OCI-LY7 (cell line): ENCODE results near the gene ZNF599. TPM values are rescaled to one million over a fixed set of nuclear protein-coding genes. Genes with fewer than 3 reads are reported as not detected.

ENCODE experiments used
- BruUV-seq: library from RNA; stranded (reverse); fragments of 400-500 nt; replicated peaks from 2 replicates; lab custom pipeline; 2021; lab: Mats Ljungman, UMichigan
- CTCF ChIA-PET: fragments of 300-600 bp; sonication (Branson Sonifier 250); formaldehyde crosslinking; loops from one replicate; lab custom pipeline; 2022; ENCODE audit warnings: antibody characterized with exemption; ENCODE audit not compliant: unreplicated experiment; lab: Charles Lee
- POLR2A ChIA-PET: fragments of 300-600 bp; sonication (Branson Sonifier 250); formaldehyde crosslinking; loops from one replicate; lab custom pipeline; 2022; ENCODE audit warnings: antibody characterized with exemption; lab: Charles Lee
- DNase-seq: peaks from one replicate; pipeline ENCODE4 v3.0.0-alpha.2; 2015; ENCODE audit warnings: low spot score
- H2AFZ ChIP-seq: fragments of 200-600 bp; sonication (generic), shearing (Covaris generic); 2 replicates; pipeline ENCODE4 v1.6.1; 2014; ENCODE audit warnings: mild to moderate bottlenecking, antibody characterized with exemption, low read length, moderate library complexity
- H3K27ac ChIP-seq: fragments of 200-600 bp; sonication (generic); 2 replicates; pipeline ENCODE4 v1.5.1; 2014; ENCODE audit warnings: mixed run types, low read depth, mild to moderate bottlenecking, moderate library complexity, low read length, inconsistent platforms; ENCODE audit not compliant: poor library complexity, severe bottlenecking
- H3K36me3 ChIP-seq: fragments of 200-600 bp; sonication (generic); 2 replicates; pipeline ENCODE4 v1.6.1; 2014; ENCODE audit warnings: mild to moderate bottlenecking, antibody characterized with exemption, low read length, moderate library complexity, mixed read lengths; ENCODE audit not compliant: insufficient read depth
- H3K4me1 ChIP-seq: fragments of 200-600 bp; sonication (generic); 2 replicates; pipeline ENCODE4 v1.5.1; 2014; ENCODE audit warnings: mild to moderate bottlenecking, low read length; ENCODE audit not compliant: insufficient read depth, poor library complexity, severe bottlenecking
- H3K4me2 ChIP-seq: fragments of 200-600 bp; sonication (generic); 2 replicates; pipeline ENCODE4 v1.6.1; 2014; ENCODE audit warnings: mild to moderate bottlenecking, low read length
- H3K4me3 ChIP-seq: fragments of 200-600 bp; sonication (generic); 2 replicates; pipeline ENCODE4 v1.5.1; 2014; ENCODE audit warnings: mild to moderate bottlenecking, low read depth, low read length; ENCODE audit not compliant: poor library complexity, severe bottlenecking
- H3K79me2 ChIP-seq: fragments of 200-600 bp; sonication (generic); 2 replicates; pipeline ENCODE4 v1.6.1; 2016; ENCODE audit warnings: low read depth, mild to moderate bottlenecking, low read length, moderate library complexity, mixed read lengths; ENCODE audit not compliant: insufficient read depth
- H3K9me2 ChIP-seq: fragments of 200-600 bp; sonication (generic); 2 replicates; pipeline ENCODE4 v1.6.1; 2016; ENCODE audit warnings: mild to moderate bottlenecking, low read length, mixed read lengths; ENCODE audit not compliant: insufficient read depth
- H3K9me3 ChIP-seq: fragments of 200-600 bp; sonication (generic); 2 replicates; pipeline ENCODE4 v1.6.1; 2014; ENCODE audit warnings: mild to moderate bottlenecking, mixed run types, low read length, mixed read lengths
- H4K20me1 ChIP-seq: fragments of 200-600 bp; sonication (generic); 2 replicates; pipeline ENCODE4 v1.6.1; 2014; ENCODE audit warnings: mild to moderate bottlenecking, antibody characterized with exemption, low read length, moderate library complexity, mixed read lengths; ENCODE audit not compliant: insufficient read depth
- CTCF ChIP-seq: fragments of 200-600 bp; sonication (generic); conservative IDR thresholded peaks from 2 replicates; pipeline ENCODE4 v1.5.1; 2014; ENCODE audit warnings: mild to moderate bottlenecking, antibody characterized with exemption, low read length, moderate library complexity, mixed read lengths
- EZH2phosphoT487 ChIP-seq: fragments of 200-600 bp; sonication (generic); IDR thresholded peaks from 2 replicates; pipeline ENCODE4 v1.6.1; 2018; ENCODE audit warnings: low read depth, borderline replicate concordance, mild to moderate bottlenecking, mixed run types, antibody characterized with exemption, low read length, moderate library complexity, mixed read lengths
- intact Hi-C: fragments of 100-400 bp; cut with micrococcal nuclease; formaldehyde crosslinking; loops from one replicate; pipeline ENCODE4 v1.10.0; 2022; ENCODE audit not compliant: unreplicated experiment
- total RNA-seq, 2 experiments: library from RNA; depleted of rRNA in 1 of 2; stranded (reverse); fragments of >200 nt in 1 of 2; shearing (Covaris generic) in 1 of 2; gene quantifications; 2 replicates each; pipeline ENCODE4 v1.2.3, GENCODE V29; 2014 to 2022

The ZNF599 gene
- total RNA-seq, 2 experiments from 2014 or later: 3.0 to 3.3 TPM

- POLR2A ChIA-PET: no interaction called here
- no peak overlapping the region for H2AFZ ChIP-seq
- H3K36me3 ChIP-seq: no peaks in the 10 kb centered on the region
- H3K9me3 ChIP-seq: no peaks in the 10 kb centered on the region
- no peaks in the 10 kb centered on the region for H4K20me1 ChIP-seq
- CTCF ChIA-PET: no interaction called here
- DNase-seq: no peak
- no peak overlapping the region for H3K4me2 ChIP-seq
- peaks cover 8% of the 10 kb centered on the region for H3K4me1 ChIP-seq
- H3K79me2 ChIP-seq: no peaks in the 10 kb centered on the region
- no peak overlapping the region for H3K4me3 ChIP-seq
- H3K27ac ChIP-seq: no peak overlapping the region
- TF ChIP-seq EZH2phosphoT487: no peak
- no peak for TF ChIP-seq CTCF
- no TSS peak for BruUV-seq
- intact Hi-C loops: no loop called here
- no peaks in the 10 kb centered on the region for H3K9me2 ChIP-seq
Measured at GRCh38 chr19:34816708-34817107, 43.7 kb upstream of the ZNF599 start.

GRCh38 chr19:34808566-34808965, 35.6 kb upstream of the ZNF599 start:
- no peaks in the 10 kb centered on the region for H3K36me3 ChIP-seq
- H4K20me1 ChIP-seq: no peaks in the 10 kb centered on the region
- CTCF ChIA-PET: no interaction called here
- no peak overlapping the region for H3K4me2 ChIP-seq
- H3K79me2 ChIP-seq: no peaks in the 10 kb centered on the region
- no peak for DNase-seq
- intact Hi-C loops: no loop called here
- BruUV-seq: no TSS peak
- TF ChIP-seq EZH2phosphoT487: no peak
- TF ChIP-seq CTCF: no peak
- H2AFZ ChIP-seq: no peak overlapping the region
- H3K9me2 ChIP-seq: no peaks in the 10 kb centered on the region
- H3K27ac ChIP-seq: no peak overlapping the region
- H3K4me1 ChIP-seq: peaks cover 15% of the 10 kb centered on the region
- no peak overlapping the region for H3K4me3 ChIP-seq
- peaks cover 12% of the 10 kb centered on the region; the same call in 1 of the 2 replicates for H3K9me3 ChIP-seq
- POLR2A ChIA-PET: no interaction called here

- TF ChIP-seq EZH2phosphoT487: no peak
- no peak for TF ChIP-seq CTCF
Measured at GRCh38 chr19:34806976-34807860, 34.2 kb upstream of the ZNF599 start.

More at GRCh38 chr19:34806976-34807860, 34.2 kb upstream of the ZNF599 start:
- H3K79me2 ChIP-seq: no peaks in the 10 kb centered on the region
- H3K4me2 ChIP-seq: no peak overlapping the region
- no peak for DNase-seq
- no peaks in the 10 kb centered on the region for H4K20me1 ChIP-seq
- H3K4me1 ChIP-seq: peaks cover 8% of the 10 kb centered on the region
- H3K4me3 ChIP-seq: no peak overlapping the region
- H3K9me3 ChIP-seq: peaks cover 12% of the 10 kb centered on the region; the same call in 1 of the 2 replicates
- POLR2A ChIA-PET: interaction anchor here (0.5 kb wide), 1 partner anchor 343 kb away, joined by 3 read pairs; no protein-coding TSS in a partner anchor
- CTCF ChIA-PET: no interaction called here
- H3K36me3 ChIP-seq: no peaks in the 10 kb centered on the region
- H3K27ac ChIP-seq: no peak overlapping the region
- H2AFZ ChIP-seq: no peak overlapping the region
- no peaks in the 10 kb centered on the region for H3K9me2 ChIP-seq
- intact Hi-C loops: no loop called here
- no TSS peak for BruUV-seq
